GM12872 (cell line): ENCODE data around the gene RAB30.

Experiments used
- CTCF ChIP-seq: IDR thresholded peaks from 3 replicates; pipeline ENCODE4 v1.5.1; 2011; ENCODE audit warnings: low read depth, mild to moderate bottlenecking, low read length, moderate library complexity; ENCODE audit not compliant: insufficient read depth

Gene RAB30

DNA sequence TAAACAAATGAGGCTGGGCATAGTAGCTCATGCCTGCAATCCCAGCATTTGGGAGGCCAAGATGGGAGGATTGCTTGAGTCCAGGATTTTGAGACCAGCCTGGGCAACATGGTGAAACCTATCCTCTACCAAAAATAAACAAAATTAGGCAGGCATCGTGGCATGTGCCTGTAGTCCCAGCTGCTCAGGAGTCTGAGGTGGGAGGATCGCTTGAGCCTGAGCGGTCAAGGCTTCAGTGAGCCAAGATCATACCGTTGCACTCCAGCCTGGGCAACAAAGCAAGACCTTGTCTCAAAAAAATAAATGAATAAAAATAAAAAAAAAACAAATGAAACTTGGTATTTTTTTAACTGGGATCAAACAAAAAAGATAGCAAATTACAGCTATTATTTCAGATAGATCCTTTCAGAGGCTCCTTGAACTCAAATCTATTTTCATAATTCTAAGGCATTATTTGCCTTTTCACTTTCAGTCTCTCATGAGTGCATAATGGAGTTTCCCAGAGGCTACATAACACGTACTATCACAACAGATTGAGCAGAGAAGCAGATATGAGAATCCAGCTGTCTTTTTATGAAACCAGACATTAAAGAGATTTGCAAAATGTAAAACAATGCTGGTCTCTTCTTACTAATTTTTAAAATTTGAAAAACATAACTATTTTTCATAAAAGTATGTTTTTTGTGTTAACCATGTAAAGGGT is 147.0 kb downstream of the RAB30 start:
- TF ChIP-seq CTCF: no peak
